HEK293T (cell line): ENCODE data around the gene TAS1R1.

Source experiments
- BHLHE40 ChIP-seq: fragments of 450-650 bp; IDR thresholded peaks from 2 replicates; pipeline ENCODE4 v1.6.1; 2016; ENCODE audit warnings: mild to moderate bottlenecking, moderate library complexity, borderline replicate concordance
- FOXA1 ChIP-seq: fragments of 450-650 bp; IDR thresholded peaks from 2 replicates; pipeline ENCODE4 v1.6.1; 2016; ENCODE audit warnings: mild to moderate bottlenecking

DNA sequence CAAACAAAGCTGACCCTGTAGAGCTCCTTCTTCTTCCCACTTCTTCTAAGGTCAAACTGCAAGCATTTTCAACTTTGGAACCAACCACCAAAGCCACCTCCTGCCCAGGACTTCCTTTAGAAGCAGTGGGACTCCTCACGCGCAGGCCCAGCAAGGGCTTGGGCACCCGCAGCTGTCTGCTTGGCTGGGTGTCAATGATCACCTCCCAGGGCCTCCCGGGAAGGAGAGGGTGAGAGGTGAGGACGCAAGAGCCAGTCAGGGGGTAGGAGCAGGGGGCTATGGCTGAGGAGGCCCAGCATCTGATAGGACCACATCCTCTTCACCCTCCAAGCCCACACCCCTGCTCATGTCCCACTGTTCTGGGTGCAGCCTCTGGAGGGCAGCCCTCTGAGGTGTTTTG is 37.3 kb downstream of the TAS1R1 start:
- TF ChIP-seq FOXA1 (no peak), BHLHE40 (no peak)
